ENCODE results near the gene TNFRSF19. TPM values are rescaled to one million over a fixed set of nuclear protein-coding genes. Genes with fewer than 3 reads are reported as not detected.

Gene TNFRSF19
- total and polyA plus RNA-seq, 2 of the 8 experiments (the other 6 are each of a cell fraction or from before 2014, with no cell fraction given): 0.50 to 0.95 TPM

- Histone ChIP-seq H3K4me3 (ENCODE audit: extremely low read depth in 1 of 4, insufficient read depth in 2 of 4, low read depth in 3 of 4, low read length in 4 of 4) (no peak overlapping the region), H4K5ac (ENCODE audit: insufficient read length, low read depth, low read length) (no peak overlapping the region)
- WGBS, 2 experiments (ENCODE audit: extremely low coverage in 1 of 2, insufficient coverage in 1 of 2, insufficient read length in 1 of 2, insufficient replicate concordance in 2 of 2, low coverage in 1 of 2, low lambda C conversion rate in 2 of 2, missing lambda C conversion rate in 1 of 2): 75% methylated on average over 3 of the region's 3 CpGs; no CpG with 5 or more reads in 1 of the 2 experiments
Observed at GRCh38 chr13:23622985-23623384, 52.8 kb downstream of the TNFRSF19 start.

More at GRCh38 chr13:23622985-23623384, 52.8 kb downstream of the TNFRSF19 start:
- no peaks in the 10 kb centered on the region for H4K20me1 ChIP-seq (replicated peaks in 1 of 2; ENCODE audit: control insufficient read depth in 1 of 2, insufficient read depth in 2 of 2, low read length in 2 of 2)
- no peak overlapping the region for H3K14ac ChIP-seq (ENCODE audit: insufficient read length)
- no peaks in the 10 kb centered on the region for H3K9me3 ChIP-seq (ENCODE audit: insufficient read depth in 2 of 2, low read depth in 1 of 2, low read length in 1 of 2)
- no peaks in the 10 kb centered on the region; a peak in 1 of 8 replicates for H3K36me3 ChIP-seq (ENCODE audit: control insufficient read depth in 2 of 4, insufficient read depth in 4 of 4, low read length in 3 of 4)
- H3K23me2 ChIP-seq (ENCODE audit: low read depth, low read length): no peaks in the 10 kb centered on the region
- no peak overlapping the region for H3K56ac ChIP-seq (replicated peaks; ENCODE audit: insufficient read length, low read depth, low read length)
- H2BK15ac ChIP-seq (ENCODE audit: low read length): no peak overlapping the region
- no peak overlapping the region for H4K91ac ChIP-seq (replicated peaks; ENCODE audit: insufficient read length, low read length)
- no peak overlapping the region for H2AFZ ChIP-seq (ENCODE audit: low read length)
- peaks cover 0 to 9% (median 2%) of the 10 kb centered on the region in 4 experiments; a peak in 3 of 7 replicates for H3K4me1 ChIP-seq (replicated peaks in 1 of 4; ENCODE audit: control insufficient read depth in 3 of 4, insufficient read depth in 4 of 4, low read length in 3 of 4)
- no peak overlapping the region for H2BK12ac ChIP-seq (ENCODE audit: low read depth, low read length)
- no peak overlapping the region for H3K27ac ChIP-seq (ENCODE audit: low read depth, low read length)
- no peak overlapping the region for H2AK5ac ChIP-seq (ENCODE audit: low read depth, low read length)
- H2BK5ac ChIP-seq (ENCODE audit: low read depth, low read length): no peak overlapping the region
- H3K4me2 ChIP-seq (ENCODE audit: insufficient read depth in 1 of 2, low read depth in 2 of 2, low read length in 2 of 2): no peak overlapping the region
- no peaks in the 10 kb centered on the region for H3K27me3 ChIP-seq (replicated peaks in 1 of 4; ENCODE audit: control insufficient read depth in 3 of 4, extremely low read depth in 1 of 4, insufficient read depth in 3 of 4, low read length in 3 of 4)
- DNase-seq (ENCODE audit: low read depth in 1 of 2, low spot score in 2 of 2) (no peak), FAIRE-seq (no peak)
- no peak overlapping the region for H3K9ac ChIP-seq (replicated peaks in 1 of 4; ENCODE audit: extremely low read depth in 1 of 4, low read depth in 3 of 4, low read length in 3 of 4)
- POLR2A ChIA-PET (ENCODE audit: partially characterized antibody): no interaction called here
- no peaks in the 10 kb centered on the region for H3K79me2 ChIP-seq (ENCODE audit: control insufficient read depth in 1 of 2, insufficient read depth in 2 of 2, low read length in 2 of 2)
- no peak overlapping the region for H3K4ac ChIP-seq (replicated peaks; ENCODE audit: insufficient read length, low read depth, low read length)
- CTCF ChIA-PET (ENCODE audit: partially characterized antibody): no interaction called here
- no peak overlapping the region for H3K23ac ChIP-seq (ENCODE audit: insufficient read length)
- no peaks in the 10 kb centered on the region for H3K79me1 ChIP-seq (ENCODE audit: low read depth, low read length)
- no peak overlapping the region for H2BK120ac ChIP-seq (replicated peaks; ENCODE audit: low read depth, low read length)
- H4K8ac ChIP-seq (ENCODE audit: extremely low read depth, insufficient read depth, low read length): no peak overlapping the region
- TF ChIP-seq SP2 (IDR thresholded peaks at IDR 0.05; ENCODE audit: low read length) (no peak), TBP (IDR thresholded peaks at IDR 0.05; ENCODE audit: low read depth, low read length) (no peak), KDM4A (IDR thresholded peaks at IDR 0.05; ENCODE audit: low read depth, low read length, severe bottlenecking) (no peak), E2F6 (IDR thresholded peaks at IDR 0.05) (no peak), POU5F1 (IDR thresholded peaks at IDR 0.05; ENCODE audit: low read depth, low read length) (no peak), SRF (IDR thresholded peaks at IDR 0.05; ENCODE audit: low read depth, low read length) (no peak), YY1 (IDR thresholded peaks at IDR 0.05; ENCODE audit: low read depth, low read length) (no peak), MAFK (IDR thresholded peaks at IDR 0.05; ENCODE audit: low read depth, low read length) (no peak), TCF12 (IDR thresholded peaks at IDR 0.05; ENCODE audit: low read depth, low read length) (no peak), SP1 (IDR thresholded peaks at IDR 0.05; ENCODE audit: low read depth, low read length) (no peak)
- no peak overlapping the region for H2BK20ac ChIP-seq (ENCODE audit: low read length)
- no peak overlapping the region for H3K18ac ChIP-seq (ENCODE audit: extremely low read depth, low read length)
